Activated CD4-positive, alpha-beta T cell treated with anti-CD3 and anti-CD28 coated beads, Interleukin-2, amount 10 ng/mL, durations not matched to agents 7 days and 5 days (primary cell): Measurements from ENCODE around the gene MALAT1. TPM values are rescaled to one million over a fixed set of nuclear protein-coding genes. Genes with fewer than 3 reads are reported as not detected.

Source experiments
- CTCF ChIA-PET: fragments of 350-600 bp; sonication (Branson Sonifier 250); formaldehyde crosslinking; loops from one replicate; lab custom pipeline; 2021; ENCODE audit warnings: antibody characterized with exemption; lab: Charles Lee
- POLR2A ChIA-PET: fragments of 350-600 bp; sonication (Branson Sonifier 250); formaldehyde crosslinking; loops from one replicate; lab custom pipeline; 2021; ENCODE audit warnings: antibody characterized with exemption; lab: Charles Lee
- DNase-seq: peaks from one replicate; pipeline ENCODE4 v3.0.0-alpha.2; 2020
- H3K27ac Mint-ChIP-seq: one replicate; pipeline ENCODE4 v1.8.0; 2021; ENCODE audit warnings: mild to moderate bottlenecking, moderate library complexity, mixed read lengths
- H3K27me3 Mint-ChIP-seq: one replicate; pipeline ENCODE4 v1.8.0; 2021; ENCODE audit warnings: mixed read lengths
- H3K36me3 Mint-ChIP-seq: one replicate; pipeline ENCODE4 v1.8.0; 2021; ENCODE audit warnings: low read depth, mixed read lengths
- H3K4me1 Mint-ChIP-seq: one replicate; pipeline ENCODE4 v1.8.0; 2021; ENCODE audit warnings: mixed read lengths
- H3K4me3 Mint-ChIP-seq: one replicate; pipeline ENCODE4 v1.8.0; 2021; ENCODE audit warnings: mild to moderate bottlenecking, moderate library complexity, mixed read lengths
- H3K9me3 Mint-ChIP-seq: one replicate; pipeline ENCODE4 v1.8.0; 2021; ENCODE audit warnings: mixed read lengths
- total RNA-seq, 2 experiments: library from RNA; stranded (reverse); gene quantifications; one replicate each; pipeline ENCODE4 v1.2.3, GENCODE V29; 2021

MALAT1 gene
- total RNA-seq, 2 experiments from 2014 or later, result 7,183 to 8,252 TPM

DNA sequence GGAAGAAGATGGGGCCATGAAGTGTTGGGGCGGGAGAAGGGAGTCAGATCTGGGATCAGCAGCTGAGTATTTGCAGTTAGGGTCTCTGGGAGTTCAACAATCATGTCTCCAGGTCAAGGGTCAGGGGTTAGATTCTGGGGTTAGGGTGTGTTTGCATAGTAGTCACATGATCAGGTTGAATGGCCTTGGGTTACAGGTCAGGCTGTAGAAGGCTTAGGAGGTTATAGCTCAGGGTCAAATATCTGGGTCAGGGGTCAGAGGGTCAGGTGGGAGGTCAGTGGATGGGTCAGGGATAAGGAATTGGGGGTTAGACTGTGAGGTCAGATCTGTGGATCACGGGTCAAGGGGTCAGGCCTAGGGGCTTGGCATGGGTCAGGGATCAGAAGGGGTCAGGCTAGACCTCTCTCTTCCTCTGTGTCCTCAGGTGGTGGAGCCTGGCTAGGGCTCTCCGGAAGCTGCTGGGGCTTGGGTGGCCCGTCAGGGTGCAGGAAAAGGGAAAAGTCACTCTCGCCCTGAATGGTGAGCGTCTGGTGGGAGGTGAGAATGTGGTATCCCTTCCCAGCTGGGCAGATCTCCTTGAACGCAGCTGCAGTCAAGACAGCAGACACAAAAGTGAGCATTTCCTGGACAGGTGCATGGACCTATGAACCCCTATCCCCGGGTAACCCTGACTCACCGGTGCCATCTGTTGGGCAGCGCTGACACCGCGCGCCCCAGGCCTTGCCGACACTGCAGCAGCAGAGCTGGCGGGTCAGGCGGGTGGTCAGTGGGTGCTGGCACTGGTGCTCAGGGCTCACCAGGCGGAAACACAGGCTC lies 52.9 kb downstream of the MALAT1 start:
- peaks cover 75% of the 10 kb centered on the region for H3K4me1 Mint-ChIP-seq
- ChIA-PET CTCF (interaction anchor here (0.7 to 4.5 kb wide), 12 partner anchors 9 to 285 kb away, joined by 3 to 37 read pairs (median 4); partner anchors contain the start of genes FAM89B, MALAT1 and ZNRD2), POLR2A (no interaction called here)
- no peaks in the 10 kb centered on the region for H3K27me3 Mint-ChIP-seq
- peak; percentile 71 for DNase-seq
- no peaks in the 10 kb centered on the region for H3K9me3 Mint-ChIP-seq
- peak overlapping the region; percentile 62 for H3K27ac Mint-ChIP-seq
- no peak overlapping the region for H3K4me3 Mint-ChIP-seq
- H3K36me3 Mint-ChIP-seq, result peaks cover 26% of the 10 kb centered on the region

DNA sequence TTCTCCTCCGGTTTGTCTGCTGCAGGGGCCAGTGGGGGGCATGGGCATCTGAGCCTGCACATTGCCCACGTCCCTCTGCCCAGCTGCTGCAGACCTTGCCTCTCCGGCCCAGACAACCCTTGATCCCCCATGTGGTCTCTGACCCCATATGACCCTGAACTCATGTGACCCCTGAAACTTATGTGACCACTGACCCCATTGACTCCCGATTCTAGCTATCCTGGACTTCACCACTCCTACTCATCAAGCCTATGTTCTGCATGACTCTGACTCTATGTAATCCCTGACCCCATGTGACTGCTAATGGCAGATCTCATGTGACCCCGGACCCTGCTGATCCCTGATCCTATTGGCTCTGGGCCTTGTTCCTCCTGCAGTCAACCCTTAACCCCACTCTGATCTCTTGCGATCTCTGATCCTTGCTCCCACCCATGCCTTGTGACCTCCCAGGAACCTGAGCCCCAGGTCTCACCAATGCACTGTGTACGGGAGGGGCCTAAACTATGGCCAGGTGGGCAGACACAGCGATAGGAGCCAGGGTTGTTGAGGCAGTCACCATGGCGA lies 53.6 kb downstream of the MALAT1 start:
- Mint-ChIP-seq H3K27me3 (no peaks in the 10 kb centered on the region), H3K36me3 (peaks cover 26% of the 10 kb centered on the region), H3K4me1 (peaks cover 77% of the 10 kb centered on the region), H3K27ac (peak overlapping the region; percentile 62), H3K9me3 (no peaks in the 10 kb centered on the region), H3K4me3 (no peak overlapping the region)
- CTCF ChIA-PET, result interaction anchor here (0.7 to 4.5 kb wide), 10 partner anchors 9 to 286 kb away, joined by 3 to 37 read pairs (median 4); partner anchors contain the start of genes FAM89B, MALAT1 and ZNRD2
- POLR2A ChIA-PET, result no interaction called here
- DNase-seq, result no peak

DNA sequence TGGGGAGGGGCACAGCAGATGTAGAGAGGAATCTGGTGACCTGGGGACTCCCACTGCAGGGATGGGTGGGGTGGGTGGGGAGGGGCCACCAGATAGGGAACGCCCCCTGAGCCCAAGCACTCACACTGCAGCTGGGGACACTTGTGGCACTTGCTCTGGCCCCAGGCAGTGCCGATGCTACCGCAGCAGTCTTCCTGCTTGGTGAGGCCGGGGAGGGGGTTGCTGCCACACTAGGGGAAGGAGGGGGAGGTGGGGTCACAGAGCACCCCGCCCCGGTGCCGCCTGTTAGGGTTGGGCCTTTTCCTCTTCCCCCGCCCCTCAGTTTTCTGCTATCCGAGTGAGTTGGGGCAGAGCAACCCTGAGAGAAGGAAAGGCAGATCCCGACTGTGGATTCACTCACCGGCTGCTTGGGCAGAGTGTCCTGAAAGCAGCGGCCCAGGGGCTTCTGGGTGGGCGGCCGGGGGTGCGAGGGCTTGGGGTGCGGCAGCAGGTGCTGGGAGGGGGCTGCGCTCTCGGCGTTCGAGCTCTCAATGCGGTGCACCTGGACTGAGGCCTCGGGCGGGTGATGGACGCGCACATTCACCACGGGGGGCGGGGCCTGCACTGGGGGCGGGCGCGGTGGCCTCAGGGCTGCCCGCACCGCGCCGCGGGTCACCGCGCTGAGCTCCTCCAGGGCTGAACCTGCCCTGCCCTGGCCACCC lies 54.6 kb downstream of the MALAT1 start:
- Mint-ChIP-seq H3K9me3 (no peaks in the 10 kb centered on the region), H3K4me3 (peak overlapping the region; percentile 56), H3K4me1 (peaks cover 68% of the 10 kb centered on the region), H3K27ac (peak overlapping the region; percentile 75), H3K27me3 (no peaks in the 10 kb centered on the region), H3K36me3 (peaks cover 20% of the 10 kb centered on the region)
- peak; percentile 89 for DNase-seq
- POLR2A ChIA-PET, result no interaction called here
- CTCF ChIA-PET, result interaction anchor here (1.2 to 4.5 kb wide), 4 partner anchors 12 to 22 kb away, joined by 3 to 37 read pairs (median 22); partner anchors contain the start of genes FAM89B and ZNRD2

DNA sequence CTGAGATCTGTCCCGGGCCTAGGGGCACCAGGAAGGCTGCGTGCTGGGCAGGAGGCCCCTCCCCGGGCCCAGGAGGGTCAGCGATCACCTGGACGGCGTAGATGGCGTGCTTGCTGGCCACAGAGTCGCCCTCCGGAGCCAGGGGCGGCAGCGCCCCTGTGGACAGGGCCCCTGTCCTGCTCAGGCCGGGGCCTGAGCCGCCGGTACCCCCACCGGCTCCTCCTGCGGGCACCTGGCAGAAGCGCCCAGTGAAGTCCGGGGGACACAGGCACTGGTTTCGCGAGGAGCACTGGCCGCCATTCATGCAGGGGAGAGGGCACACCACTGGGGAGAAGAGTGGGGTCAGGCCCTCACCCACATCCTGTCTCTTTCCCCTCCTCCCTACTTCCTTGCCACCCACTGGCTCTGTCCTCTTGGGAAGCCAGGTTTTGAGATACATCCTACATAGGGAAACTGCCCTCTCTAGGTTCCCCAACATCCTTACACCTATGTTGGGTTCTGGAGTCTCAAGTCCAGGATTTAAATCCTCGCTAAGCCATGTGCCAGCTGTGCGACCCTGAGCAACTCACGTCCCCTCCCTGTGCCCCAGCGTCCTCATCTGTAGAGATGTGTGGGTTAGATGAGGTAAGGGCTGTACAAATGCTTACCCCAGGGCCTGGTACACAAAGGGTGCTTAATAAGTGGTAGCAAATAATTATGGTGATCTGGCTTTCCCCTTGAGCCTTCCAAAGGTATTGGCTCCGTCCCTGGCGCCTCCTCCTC lies 55.4 kb downstream of the MALAT1 start:
- Mint-ChIP-seq H3K36me3 (peaks cover 15% of the 10 kb centered on the region), H3K27me3 (no peaks in the 10 kb centered on the region), H3K4me1 (peaks cover 62% of the 10 kb centered on the region), H3K4me3 (peak overlapping the region; percentile 58), H3K9me3 (no peaks in the 10 kb centered on the region), H3K27ac (peak overlapping the region; percentile 84)
- ChIA-PET CTCF (interaction anchor here (1.2 to 4.5 kb wide), 5 partner anchors 11 to 52 kb away, joined by 3 to 37 read pairs (median 4); partner anchors contain the start of genes FAM89B and ZNRD2), POLR2A (no interaction called here)
- DNase-seq, result no peak

DNA sequence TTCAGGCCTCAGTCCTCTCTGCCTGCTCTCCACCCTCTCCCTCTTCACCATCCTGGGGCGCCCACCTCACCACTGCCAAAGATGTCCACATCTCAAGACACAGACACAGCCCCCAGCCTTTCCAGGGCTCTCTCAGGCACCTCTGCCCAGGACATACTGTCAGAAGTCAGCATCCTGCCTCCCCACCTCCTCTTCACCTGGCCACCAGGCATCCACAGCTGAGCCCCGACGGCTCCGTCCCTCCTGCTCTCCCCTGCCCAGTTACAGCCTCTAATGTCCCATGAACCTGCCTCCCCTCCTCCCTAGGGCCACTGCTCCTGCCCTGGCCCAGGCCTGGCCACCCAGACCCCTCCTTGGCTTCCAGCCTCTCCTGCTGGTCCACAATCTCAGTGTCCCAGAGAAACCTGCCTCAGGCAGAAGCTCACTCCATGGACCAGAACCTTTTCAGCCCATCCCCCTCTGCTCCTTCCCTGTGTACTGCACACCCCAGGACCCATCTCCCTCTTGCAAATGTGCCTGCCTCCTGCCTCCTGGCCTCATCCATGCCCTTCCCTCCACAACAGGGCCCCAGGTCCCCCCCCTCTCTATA lies 56.1 kb downstream of the MALAT1 start:
- Mint-ChIP-seq H3K27ac (peak overlapping the region; percentile 84), H3K9me3 (no peaks in the 10 kb centered on the region), H3K27me3 (no peaks in the 10 kb centered on the region), H3K36me3 (peaks cover 11% of the 10 kb centered on the region), H3K4me3 (peak overlapping the region; percentile 58), H3K4me1 (peaks cover 64% of the 10 kb centered on the region)
- POLR2A ChIA-PET, result no interaction called here
- CTCF ChIA-PET, result interaction anchor here (1.0 to 1.6 kb wide), 4 partner anchors 11 to 53 kb away, joined by 3 to 4 read pairs (median 4); no protein-coding TSS in a partner anchor
- DNase-seq, result no peak

DNA sequence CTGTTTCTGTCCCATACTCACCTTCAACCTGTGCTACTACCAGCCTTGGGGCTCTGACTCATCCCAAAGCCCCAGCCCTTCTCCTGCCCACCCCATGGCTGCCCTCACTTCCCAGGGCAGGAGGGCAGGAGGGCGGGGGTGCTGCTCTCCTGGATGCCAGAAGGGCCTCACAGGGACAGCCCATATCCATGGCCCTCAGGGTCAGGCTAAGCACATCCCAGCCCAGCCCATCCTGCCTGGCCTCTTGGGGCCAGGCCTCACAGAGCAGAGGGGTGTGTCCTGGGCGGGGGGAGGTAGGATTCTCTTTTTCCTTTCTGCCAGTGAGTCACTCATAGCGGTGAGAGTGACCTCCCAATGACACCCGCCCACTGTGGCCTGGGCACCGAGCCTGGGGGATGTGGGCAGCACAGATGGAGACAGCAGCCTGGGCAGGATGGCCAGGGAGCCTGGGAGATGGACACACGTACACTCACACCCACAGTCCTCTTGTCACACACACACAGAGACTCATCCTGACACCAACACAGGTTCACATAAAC lies 56.9 kb downstream of the MALAT1 start:
- no peak for DNase-seq
- POLR2A ChIA-PET, result no interaction called here
- CTCF ChIA-PET, result interaction anchor here (1.0 to 1.7 kb wide), 6 partner anchors 10 to 54 kb away, joined by 3 to 6 read pairs (median 4); no protein-coding TSS in a partner anchor
- H3K4me1 Mint-ChIP-seq, result peaks cover 72% of the 10 kb centered on the region
- no peaks in the 10 kb centered on the region for H3K9me3 Mint-ChIP-seq
- peak overlapping the region; percentile 76 for H3K4me3 Mint-ChIP-seq
- H3K36me3 Mint-ChIP-seq, result peaks cover 10% of the 10 kb centered on the region
- no peaks in the 10 kb centered on the region for H3K27me3 Mint-ChIP-seq
- H3K27ac Mint-ChIP-seq, result peak overlapping the region; percentile 84

Other genes with a start within 250 kb of the MALAT1 start
- 10 to 100 TPM; 47.7 to 55.2 TPM for gene POLA2, start 237.1 kb upstream of the MALAT1 start, total RNA-seq
- under 1 TPM; 0.25 to 0.67 TPM for gene CDC42EP2, start 184.2 kb upstream of the MALAT1 start, total RNA-seq
- gene DPF2, start 165.2 kb upstream of the MALAT1 start, total RNA-seq, result 10 to 100 TPM; 61.1 to 75.6 TPM
- gene TIGD3, start 144.3 kb upstream of the MALAT1 start, total RNA-seq, result under 1 TPM; 0.42 to 0.79 TPM
- 10 to 100 TPM; 40.9 TPM for gene SLC25A45, start 116.4 kb upstream of the MALAT1 start, total RNA-seq
- gene FRMD8, start 112.4 kb upstream of the MALAT1 start, total RNA-seq, result 10 to 100 TPM; 49.5 to 52.1 TPM
- gene NEAT1, start 76.2 kb upstream of the MALAT1 start, total RNA-seq, result 100 to 1,000 TPM; 463 to 610 TPM
- gene SCYL1, start 26.0 kb downstream of the MALAT1 start, total RNA-seq, result 10 to 100 TPM; 59.1 to 62.1 TPM
- gene LTBP3, start 59.3 kb downstream of the MALAT1 start, total RNA-seq, result 10 to 100 TPM; 80.2 to 92.5 TPM
- gene ZNRD2, start 71.4 kb downstream of the MALAT1 start, total RNA-seq, result 10 to 100 TPM; 32.4 to 35.4 TPM
- gene FAM89B, start 73.5 kb downstream of the MALAT1 start, total RNA-seq, result 10 to 100 TPM; 34.1 to 42.1 TPM
- gene EHBP1L1, start 77.0 kb downstream of the MALAT1 start, total RNA-seq, result 10 to 100 TPM; 69.2 to 96.7 TPM
- gene KCNK7, start 96.8 kb downstream of the MALAT1 start, total RNA-seq, result 1 to 10 TPM in 1 of 2 experiments, under 1 TPM in 1; 1.00 to 3.3 TPM
- gene MAP3K11, start 115.2 kb downstream of the MALAT1 start, total RNA-seq, result 10 to 100 TPM; 61.0 to 67.1 TPM
- gene PCNX3, start 116.7 kb downstream of the MALAT1 start, total RNA-seq, result 10 to 100 TPM; 47.7 to 50.2 TPM
- gene SIPA1, start 139.1 kb downstream of the MALAT1 start, total RNA-seq, result 100 to 1,000 TPM; 229 to 235 TPM
- gene RELA, start 163.9 kb downstream of the MALAT1 start, total RNA-seq, result 10 to 100 TPM; 76.7 to 79.8 TPM
- 10 to 100 TPM; 60.8 to 72.3 TPM for gene KAT5, start 213.2 kb downstream of the MALAT1 start, total RNA-seq
- 10 to 100 TPM; 74.9 to 86.3 TPM for gene RNASEH2C, start 221.8 kb downstream of the MALAT1 start, total RNA-seq